ENCODE results near the gene AGPAT4. TPM values are rescaled to one million over a fixed set of nuclear protein-coding genes. Genes with fewer than 3 reads are reported as not detected.

Gene AGPAT4
- total RNA-seq, 2 experiments from 2014 or later = 2.0 to 2.4 TPM

DNA sequence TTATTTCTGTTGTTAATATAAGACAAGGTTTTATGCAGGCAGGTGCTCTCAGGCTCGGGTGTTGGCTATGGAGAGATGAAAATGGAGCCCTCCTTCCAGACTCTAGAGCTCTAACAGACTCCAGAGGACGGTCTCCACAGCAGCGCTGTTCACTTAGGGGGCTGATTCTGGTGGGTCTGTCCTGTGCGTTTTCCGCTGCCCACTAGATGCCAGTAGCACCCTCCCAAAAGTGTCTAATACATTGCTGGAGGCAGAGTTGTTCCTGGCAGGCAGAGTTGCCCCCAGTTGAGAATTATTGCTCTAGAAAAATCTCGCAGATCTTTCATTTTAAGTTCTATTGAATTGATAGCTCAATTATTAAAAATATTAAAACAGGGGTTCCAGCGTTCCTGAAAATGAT lies 172.3 kb downstream of the AGPAT4 start:
- ChIA-PET CTCF (no interaction called here), POLR2A (no interaction called here)

- CTCF ChIA-PET = no interaction called here
- POLR2A ChIA-PET = no interaction called here
Measured at GRCh38 chr6:161100072-161100471, 173.8 kb downstream of the AGPAT4 start.

GRCh38 chr6:161095916-161096315 lies 177.9 kb downstream of the AGPAT4 start:
- ChIA-PET POLR2A (no interaction called here), CTCF (no interaction called here)

GRCh38 chr6:161094955-161095354 lies 178.9 kb downstream of the AGPAT4 start:
- CTCF ChIA-PET = no interaction called here
- POLR2A ChIA-PET = no interaction called here

DNA sequence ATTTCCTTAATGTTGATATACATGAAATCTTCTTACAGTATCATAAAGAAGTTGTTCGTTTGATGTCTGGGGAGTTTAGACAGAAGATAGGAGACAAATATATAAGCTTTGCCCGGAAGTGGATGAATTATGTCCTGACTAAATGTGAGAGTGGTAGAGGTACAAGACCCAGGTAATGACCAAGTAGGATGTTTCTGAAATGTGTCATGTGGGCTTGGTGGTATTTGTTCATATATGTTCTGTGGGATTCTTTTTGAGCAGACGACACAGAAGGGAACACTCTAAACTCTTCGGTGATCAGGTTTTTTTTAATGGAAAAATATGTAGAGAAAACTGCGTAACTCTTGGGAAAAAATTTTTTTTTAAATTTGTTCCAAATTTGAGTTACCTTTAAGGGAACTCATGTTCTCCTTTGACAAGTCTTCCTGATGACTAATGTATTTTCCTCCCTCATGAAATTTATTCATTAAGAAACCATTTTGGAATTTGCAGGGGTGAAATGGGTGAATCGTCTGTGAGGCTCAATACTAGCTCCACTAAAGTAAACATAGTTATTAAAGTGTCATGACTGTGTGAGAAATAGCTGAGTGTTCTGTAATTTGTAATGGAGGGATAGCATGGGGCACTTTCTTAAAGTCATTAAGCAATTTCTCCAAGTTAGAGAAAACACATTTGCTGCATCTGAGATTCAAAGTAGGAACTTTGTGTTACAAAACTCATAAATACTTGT lies 181.7 kb downstream of the AGPAT4 start:
- CTCF ChIA-PET = no interaction called here
- POLR2A ChIA-PET = no interaction called here

DNA sequence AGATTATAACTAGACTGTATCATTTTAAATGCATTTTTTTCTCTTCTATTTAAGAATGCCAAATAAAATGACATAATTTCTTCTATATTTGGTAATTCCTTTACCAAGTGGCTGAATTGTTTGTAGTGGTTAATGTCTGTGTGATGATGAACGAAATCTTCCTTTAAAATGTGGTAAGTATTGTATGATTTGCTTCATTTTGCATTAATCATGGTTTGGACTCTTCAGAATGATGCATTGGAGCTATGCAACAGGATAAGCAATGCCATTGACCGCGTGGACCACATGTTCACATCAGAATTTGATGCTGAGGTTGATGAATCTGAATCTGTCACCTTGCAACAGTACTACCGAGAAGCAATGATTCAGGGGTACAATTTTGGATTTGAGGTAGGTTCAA lies 182.7 kb downstream of the AGPAT4 start:
- ChIA-PET CTCF (no interaction called here), POLR2A (no interaction called here)

GRCh38 chr6:161088676-161089328 lies 185.1 kb downstream of the AGPAT4 start:
- ChIA-PET CTCF (no interaction called here), POLR2A (no interaction called here)

GRCh38 chr6:161085246-161085645 lies 188.6 kb downstream of the AGPAT4 start:
- ChIA-PET POLR2A (interaction anchor here (0.6 kb wide), 1 partner anchor 83 kb away, joined by 4 read pairs; no protein-coding TSS in a partner anchor), CTCF (interaction anchor here (0.8 to 1.2 kb wide), 2 partner anchors 154 to 288 kb away, joined by 3 to 4 read pairs; no protein-coding TSS in a partner anchor)

- POLR2A ChIA-PET = no interaction called here
Measured at GRCh38 chr6:161082215-161082614, 191.6 kb downstream of the AGPAT4 start.

GRCh38 chr6:161080263-161080970 lies 193.4 kb downstream of the AGPAT4 start:
- ChIA-PET POLR2A (interaction anchor here (0.7 kb wide), 1 partner anchor 89 kb away, joined by 3 read pairs; the partner anchor contains the start of gene MAP3K4), CTCF (no interaction called here)

More at GRCh38 chr6:161082215-161082614, 191.6 kb downstream of the AGPAT4 start:
- CTCF ChIA-PET = no interaction called here

All from activated CD8-positive, alpha-beta memory T cell treated with anti-CD3 and anti-CD28 coated beads for 36 hours (primary cell).